H1 (cell line): ENCODE data around the gene ITGA11.

Experiments used
- CEBPB ChIP-seq: IDR thresholded peaks from 2 replicates; pipeline ENCODE4 v1.6.1; 2012; ENCODE audit warnings: low read depth, low read length
- EP300 ChIP-seq, 2 experiments: IDR thresholded peaks; 1 replicate in 1 of 2; 2 replicates in 1 of 2; pipeline ENCODE4 v1.6.1; 2011 to 2012; ENCODE audit warnings: low read depth in 2 of 2, low read length in 2 of 2, mild to moderate bottlenecking in 2 of 2, borderline replicate concordance in 1 of 2, inconsistent platforms in 1 of 2, moderate library complexity in 1 of 2
- RFX5 ChIP-seq: IDR thresholded peaks from 2 replicates; pipeline ENCODE4 v1.6.1; 2011; ENCODE audit warnings: low read depth, low read length, improper control_type of control experiment, borderline replicate concordance
- TF ChIP-seq, protein P1 (sequence below), 3 experiments: IDR thresholded peaks; 1 replicate in 2 of 3; 2 replicates in 1 of 3; pipeline versions ENCODE4 v1.5.1 to v1.6.1; 2011; ENCODE audit warnings: low read length in 3 of 3, mild to moderate bottlenecking in 3 of 3, inconsistent platforms in 2 of 3, low read depth in 1 of 3, moderate library complexity in 1 of 3; ENCODE audit not compliant: insufficient read depth in 1 of 3; ENCODE audit errors: control extremely low read depth in 1 of 3

DNA sequence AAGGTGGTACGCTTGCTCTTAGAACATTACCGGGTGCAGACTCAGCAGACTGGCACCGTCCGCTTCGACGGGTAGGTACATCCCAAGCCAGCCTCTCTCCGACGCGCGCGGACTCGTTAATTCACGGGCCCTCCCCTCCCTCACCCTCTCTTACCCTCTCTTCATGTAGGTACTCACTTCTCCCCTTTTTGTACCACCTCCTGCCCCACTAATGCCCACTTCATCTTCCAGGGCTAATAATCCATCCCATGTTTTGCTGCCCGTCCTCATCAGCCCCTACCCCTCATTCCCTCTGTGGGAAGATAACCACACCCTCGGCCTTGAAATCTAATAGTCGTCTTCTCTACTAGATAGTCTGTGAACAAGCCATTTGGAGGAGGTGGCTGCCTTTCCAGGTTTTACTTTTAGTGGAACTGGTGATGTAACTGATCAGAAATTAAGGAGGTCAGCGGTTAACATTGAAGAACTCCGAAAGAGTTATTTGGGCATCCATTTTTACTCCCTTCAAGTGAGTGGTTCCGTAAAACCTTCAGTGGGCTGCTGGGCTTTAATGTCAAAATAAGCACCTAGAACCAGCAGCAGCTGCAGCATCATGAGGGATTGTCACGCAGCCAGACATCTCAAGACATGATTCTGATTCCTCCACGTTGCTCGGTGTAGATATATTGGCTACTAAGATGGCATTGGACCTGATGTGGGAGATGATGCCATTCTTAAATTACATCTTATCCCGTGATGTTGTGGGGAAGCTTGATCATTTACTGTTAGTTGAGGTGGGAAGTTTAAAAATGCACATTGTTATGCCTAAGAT lies 153.2 kb downstream of the ITGA11 start:
- TF ChIP-seq EP300 (IDR thresholded peaks at IDR 0.05; ENCODE audit: borderline replicate concordance in 1 of 2, low read depth in 2 of 2, low read length in 2 of 2) = no peak
- TF ChIP-seq, protein P1, sequence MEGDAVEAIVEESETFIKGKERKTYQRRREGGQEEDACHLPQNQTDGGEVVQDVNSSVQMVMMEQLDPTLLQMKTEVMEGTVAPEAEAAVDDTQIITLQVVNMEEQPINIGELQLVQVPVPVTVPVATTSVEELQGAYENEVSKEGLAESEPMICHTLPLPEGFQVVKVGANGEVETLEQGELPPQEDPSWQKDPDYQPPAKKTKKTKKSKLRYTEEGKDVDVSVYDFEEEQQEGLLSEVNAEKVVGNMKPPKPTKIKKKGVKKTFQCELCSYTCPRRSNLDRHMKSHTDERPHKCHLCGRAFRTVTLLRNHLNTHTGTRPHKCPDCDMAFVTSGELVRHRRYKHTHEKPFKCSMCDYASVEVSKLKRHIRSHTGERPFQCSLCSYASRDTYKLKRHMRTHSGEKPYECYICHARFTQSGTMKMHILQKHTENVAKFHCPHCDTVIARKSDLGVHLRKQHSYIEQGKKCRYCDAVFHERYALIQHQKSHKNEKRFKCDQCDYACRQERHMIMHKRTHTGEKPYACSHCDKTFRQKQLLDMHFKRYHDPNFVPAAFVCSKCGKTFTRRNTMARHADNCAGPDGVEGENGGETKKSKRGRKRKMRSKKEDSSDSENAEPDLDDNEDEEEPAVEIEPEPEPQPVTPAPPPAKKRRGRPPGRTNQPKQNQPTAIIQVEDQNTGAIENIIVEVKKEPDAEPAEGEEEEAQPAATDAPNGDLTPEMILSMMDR (IDR thresholded peaks at IDR 0.05; ENCODE audit: control extremely low read depth in 1 of 3, insufficient read depth in 1 of 3, low read depth in 1 of 3, low read length in 3 of 3) = no peak
- no peak for TF ChIP-seq RFX5
- no peak for TF ChIP-seq CEBPB
